ENCODE results near the gene ZNF500. TPM values are rescaled to one million over a fixed set of nuclear protein-coding genes. Genes with fewer than 3 reads are reported as not detected.

Gene ZNF500
- polyA plus RNA-seq, 1 donor = 10.4 TPM

DNA sequence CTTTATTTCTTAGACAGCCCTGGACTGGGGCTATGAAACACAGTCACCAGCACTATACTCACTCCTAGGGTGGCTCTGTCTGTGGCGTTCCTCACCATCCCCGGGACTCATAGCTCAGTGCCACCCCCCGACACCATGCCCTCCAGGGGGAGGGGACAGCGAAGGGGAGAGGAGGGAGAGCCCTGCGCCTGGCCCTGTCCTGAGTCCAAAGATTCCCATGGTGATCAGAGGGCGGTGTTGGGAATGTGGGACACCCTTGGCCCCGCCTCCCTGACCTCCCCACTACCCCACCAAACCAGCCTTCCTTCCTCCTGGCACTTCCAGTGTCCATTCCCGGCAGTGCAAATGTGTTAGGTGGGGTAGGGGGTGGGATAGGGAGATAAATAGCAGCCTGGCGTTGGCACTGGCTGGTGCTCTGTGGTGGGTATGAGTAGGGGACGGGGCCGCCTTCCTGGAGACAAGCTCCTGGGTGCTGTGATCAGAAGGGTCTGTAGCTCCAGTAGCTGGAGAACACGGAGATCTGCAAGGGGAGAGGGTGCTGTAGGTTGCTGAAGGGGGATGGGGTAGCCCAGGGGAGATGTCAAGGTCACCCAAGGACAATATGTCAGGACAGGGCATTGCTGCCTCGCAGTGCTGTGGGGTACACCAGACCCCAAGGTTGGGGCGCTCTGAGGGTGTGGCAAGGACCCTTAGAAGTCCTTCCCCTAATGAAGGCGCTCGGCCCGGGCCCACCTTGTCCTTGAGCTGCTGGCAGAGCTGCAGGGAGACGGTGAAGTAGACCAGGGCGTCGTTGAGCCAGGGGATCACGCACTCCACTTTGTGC, 30.2 kb upstream of the ZNF500 start:
- WGBS (ENCODE audit: insufficient coverage, low lambda C conversion rate) = no CpG with 5 or more reads among the region's 21 CpGs
- no peaks in the 10 kb centered on the region for H3K9me3 ChIP-seq (ENCODE audit: control insufficient read depth, low read depth, low read length)
- peaks cover 35% of the 10 kb centered on the region for H3K4me1 ChIP-seq (ENCODE audit: control insufficient read depth, insufficient read depth, low read length)
- peaks cover 26% of the 10 kb centered on the region for H3K36me3 ChIP-seq (ENCODE audit: control insufficient read depth, insufficient read depth, low read length)
- H3K4me3 ChIP-seq (ENCODE audit: low read length) = no peak overlapping the region
- H3K27me3 ChIP-seq (ENCODE audit: control insufficient read depth, insufficient read depth, low read length) = no peaks in the 10 kb centered on the region
- DNase-seq = peak; percentile 54 to 70
- H3K27ac ChIP-seq (ENCODE audit: low read length) = peak overlapping the region; percentile 27

DNA sequence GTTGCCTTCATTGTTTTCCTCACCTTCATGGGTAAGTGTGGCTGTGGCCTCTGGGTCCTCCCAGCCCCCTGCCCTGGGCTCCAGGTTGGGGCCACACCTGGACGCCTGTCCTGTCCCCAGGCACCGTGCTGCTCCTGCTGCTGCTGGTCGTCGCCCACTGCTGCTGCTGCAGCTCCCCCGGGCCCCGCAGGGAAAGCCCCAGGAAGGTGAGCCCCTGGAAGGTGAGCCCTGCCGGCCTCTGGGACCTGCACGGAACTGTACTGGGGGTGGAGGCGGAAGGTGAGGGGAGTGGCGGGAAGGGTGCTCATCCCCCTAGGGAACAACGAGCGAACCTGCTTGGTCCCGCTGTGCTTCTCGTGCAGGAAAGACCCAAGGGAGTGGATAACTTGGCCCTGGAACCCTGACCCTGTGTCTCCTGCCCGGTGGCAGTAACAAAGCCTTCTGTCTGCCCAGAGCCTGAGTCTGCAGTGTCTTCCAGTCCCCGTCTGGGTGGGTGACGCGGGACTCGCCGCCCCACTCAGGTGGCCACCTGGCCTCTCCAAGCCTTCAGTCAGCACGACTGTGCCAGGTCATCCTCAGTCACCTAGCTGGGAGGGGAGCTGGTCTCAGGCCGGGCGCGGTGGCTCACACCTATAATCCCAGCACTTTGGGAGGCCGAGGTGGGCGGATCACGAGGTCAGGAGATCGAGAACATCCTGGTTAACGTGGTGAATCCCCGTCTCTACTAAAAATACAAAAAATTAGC, 29.0 kb upstream of the ZNF500 start:
- Histone ChIP-seq H3K4me3 (ENCODE audit: low read length) (peak overlapping the region; percentile 66), H3K27ac (ENCODE audit: low read length) (peak overlapping the region; percentile 63)
- WGBS (ENCODE audit: insufficient coverage, low lambda C conversion rate) = no CpG with 5 or more reads among the region's 30 CpGs

DNA sequence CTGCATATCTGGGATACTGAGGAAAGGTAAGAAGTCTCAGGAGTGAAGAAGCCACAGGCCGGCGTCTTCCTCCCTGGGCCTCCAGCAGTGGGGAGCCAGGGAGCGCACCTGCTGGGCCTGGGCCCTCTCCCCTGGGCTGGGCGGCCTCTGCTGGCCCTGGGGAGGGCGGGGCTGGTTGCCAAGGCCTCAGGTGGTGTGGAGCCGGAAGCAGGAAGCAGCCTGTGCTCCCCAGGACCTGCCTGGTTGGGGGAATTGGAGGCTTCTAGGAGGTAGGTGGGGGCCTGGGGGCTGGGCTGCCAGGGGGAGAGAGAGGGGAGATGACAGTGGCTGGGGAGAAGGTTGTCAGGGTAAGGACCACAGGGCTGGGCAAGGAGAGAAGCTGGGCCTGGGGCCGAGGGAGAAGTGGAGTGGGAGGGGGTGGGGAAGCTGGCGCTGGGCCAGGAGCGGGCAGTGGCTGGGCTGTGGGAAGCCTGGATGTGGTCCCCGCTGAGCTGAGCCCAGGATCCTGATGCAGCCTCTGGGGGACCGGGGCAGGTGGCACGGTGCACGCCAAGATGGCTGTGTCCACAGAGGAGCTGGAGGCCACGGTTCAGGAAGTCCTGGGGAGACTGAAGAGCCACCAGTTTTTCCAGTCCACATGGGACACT, 28.3 kb upstream of the ZNF500 start, which contains the start of gene SMIM22:
Gene SMIM22, plus strand, starts transcription at position 189 of the 647 bp plus-strand sequence. Its CDS starts 366 bp downstream, at position 555.
- Histone ChIP-seq H3K4me3 (ENCODE audit: low read length) (peak within 1 kb of the TSS; percentile 66), H3K27ac (ENCODE audit: low read length) (peak within 1 kb of the TSS; percentile 63), H3K9me3 (ENCODE audit: control insufficient read depth, low read depth, low read length) (no peaks in the 10 kb centered on the region), H3K36me3 (ENCODE audit: control insufficient read depth, insufficient read depth, low read length) (peaks cover 26% of the 10 kb centered on the region), H3K27me3 (ENCODE audit: control insufficient read depth, insufficient read depth, low read length) (no peaks in the 10 kb centered on the region), H3K4me1 (ENCODE audit: control insufficient read depth, insufficient read depth, low read length) (peaks cover 21% of the 10 kb centered on the region)
- no CpG with 5 or more reads among the region's 14 CpGs for whole genome bisulfite sequencing (ENCODE audit: insufficient coverage, low lambda C conversion rate)
- peak; percentile 58 to 75 for DNase-seq

More for the DNA sequence above, 29.0 kb upstream of the ZNF500 start:
- Histone ChIP-seq H3K36me3 (ENCODE audit: control insufficient read depth, insufficient read depth, low read length) (peaks cover 26% of the 10 kb centered on the region), H3K4me1 (ENCODE audit: control insufficient read depth, insufficient read depth, low read length) (peaks cover 28% of the 10 kb centered on the region), H3K9me3 (ENCODE audit: control insufficient read depth, low read depth, low read length) (no peaks in the 10 kb centered on the region), H3K27me3 (ENCODE audit: control insufficient read depth, insufficient read depth, low read length) (no peaks in the 10 kb centered on the region)
- DNase-seq = no peak

DNA sequence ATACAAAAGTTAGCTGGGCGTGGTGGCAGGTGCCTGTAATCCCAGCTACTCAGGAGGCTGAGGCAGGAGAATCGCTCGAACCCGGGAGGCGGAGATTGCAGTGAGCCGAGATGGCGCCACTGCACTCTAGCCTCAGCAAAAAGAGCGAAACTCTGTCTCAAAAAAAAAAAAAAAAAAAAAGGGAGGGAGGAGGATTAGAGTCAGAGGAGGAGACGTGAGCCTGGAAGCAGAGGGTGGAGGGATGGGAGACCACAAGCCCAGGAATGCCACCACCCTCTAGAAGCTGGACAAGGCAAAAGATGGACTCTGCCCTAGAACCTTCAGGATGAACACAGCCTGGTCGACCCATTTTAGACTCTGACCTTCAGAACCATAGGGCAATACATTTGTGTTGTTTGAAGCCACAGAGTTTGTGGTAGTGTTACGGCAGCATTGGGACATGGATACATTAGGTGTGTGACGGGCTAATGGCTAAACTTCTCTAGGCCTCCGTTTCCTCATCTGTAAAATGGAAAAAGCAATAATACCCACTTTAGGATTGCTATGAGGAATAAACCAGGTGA, 26.1 kb upstream of the ZNF500 start:
- Histone ChIP-seq H3K9me3 (ENCODE audit: control insufficient read depth, low read depth, low read length) (no peaks in the 10 kb centered on the region), H3K27me3 (ENCODE audit: control insufficient read depth, insufficient read depth, low read length) (no peaks in the 10 kb centered on the region), H3K36me3 (ENCODE audit: control insufficient read depth, insufficient read depth, low read length) (peaks cover 8% of the 10 kb centered on the region), H3K27ac (ENCODE audit: low read length) (no peak overlapping the region), H3K4me3 (ENCODE audit: low read length) (no peak overlapping the region), H3K4me1 (ENCODE audit: control insufficient read depth, insufficient read depth, low read length) (peaks cover 23% of the 10 kb centered on the region)
- DNase-seq = no peak
- 80% methylated on average over 1 of the region's 13 CpGs for WGBS (ENCODE audit: insufficient coverage, low lambda C conversion rate)

DNA sequence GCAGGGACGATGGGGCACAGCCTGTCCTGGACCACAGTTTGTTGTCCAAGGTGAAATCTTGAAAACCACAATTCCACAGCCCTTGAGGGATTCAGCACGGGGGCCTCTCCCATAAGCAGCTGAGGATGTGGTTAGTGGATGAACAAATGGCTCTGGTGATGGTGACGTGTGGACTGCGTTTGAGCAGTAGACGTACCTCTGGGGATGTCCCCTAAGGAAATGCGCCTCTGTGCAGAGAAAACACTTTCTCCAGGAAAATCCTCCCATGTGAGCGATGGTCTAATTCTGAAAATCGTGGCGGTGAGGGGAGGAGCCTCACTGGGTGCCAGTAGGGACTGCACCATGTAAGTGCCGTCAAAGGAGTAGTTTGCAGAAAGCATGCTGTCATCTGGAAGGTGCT, 23.9 kb upstream of the ZNF500 start:
- Histone ChIP-seq H3K4me1 (ENCODE audit: control insufficient read depth, insufficient read depth, low read length) (peaks cover 19% of the 10 kb centered on the region), H3K27me3 (ENCODE audit: control insufficient read depth, insufficient read depth, low read length) (no peaks in the 10 kb centered on the region), H3K36me3 (ENCODE audit: control insufficient read depth, insufficient read depth, low read length) (no peaks in the 10 kb centered on the region), H3K9me3 (ENCODE audit: control insufficient read depth, low read depth, low read length) (no peaks in the 10 kb centered on the region), H3K4me3 (ENCODE audit: low read length) (no peak overlapping the region), H3K27ac (ENCODE audit: low read length) (no peak overlapping the region)
- WGBS (ENCODE audit: insufficient coverage, low lambda C conversion rate) = no CpG with 5 or more reads among the region's 10 CpGs
- DNase-seq = no peak

DNA sequence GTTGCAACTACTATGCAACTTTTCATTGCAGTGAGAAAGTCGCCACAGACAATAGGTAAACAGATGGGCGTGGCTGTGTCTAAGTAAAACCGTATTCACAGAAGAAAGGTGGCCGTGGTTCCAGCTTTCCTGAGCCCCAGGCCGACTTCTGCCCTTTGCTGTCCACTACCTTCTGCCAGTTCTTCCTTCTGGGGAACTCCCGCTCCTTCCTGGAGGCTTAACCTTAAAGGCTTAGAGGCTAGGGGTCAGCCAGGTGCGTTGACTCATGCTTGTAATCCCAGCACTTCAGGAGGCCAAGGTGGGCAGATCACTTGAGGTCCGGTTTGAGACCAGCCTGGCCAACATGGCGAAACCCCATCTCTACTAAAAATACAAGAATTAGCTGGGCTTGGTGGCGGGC, 23.3 kb upstream of the ZNF500 start:
- 83% methylated on average over 1 of the region's 10 CpGs for WGBS (ENCODE audit: insufficient coverage, low lambda C conversion rate)
- DNase-seq = no peak
- Histone ChIP-seq H3K36me3 (ENCODE audit: control insufficient read depth, insufficient read depth, low read length) (no peaks in the 10 kb centered on the region), H3K27me3 (ENCODE audit: control insufficient read depth, insufficient read depth, low read length) (no peaks in the 10 kb centered on the region), H3K4me3 (ENCODE audit: low read length) (no peak overlapping the region), H3K4me1 (ENCODE audit: control insufficient read depth, insufficient read depth, low read length) (peaks cover 17% of the 10 kb centered on the region), H3K27ac (ENCODE audit: low read length) (no peak overlapping the region), H3K9me3 (ENCODE audit: control insufficient read depth, low read depth, low read length) (no peaks in the 10 kb centered on the region)

DNA sequence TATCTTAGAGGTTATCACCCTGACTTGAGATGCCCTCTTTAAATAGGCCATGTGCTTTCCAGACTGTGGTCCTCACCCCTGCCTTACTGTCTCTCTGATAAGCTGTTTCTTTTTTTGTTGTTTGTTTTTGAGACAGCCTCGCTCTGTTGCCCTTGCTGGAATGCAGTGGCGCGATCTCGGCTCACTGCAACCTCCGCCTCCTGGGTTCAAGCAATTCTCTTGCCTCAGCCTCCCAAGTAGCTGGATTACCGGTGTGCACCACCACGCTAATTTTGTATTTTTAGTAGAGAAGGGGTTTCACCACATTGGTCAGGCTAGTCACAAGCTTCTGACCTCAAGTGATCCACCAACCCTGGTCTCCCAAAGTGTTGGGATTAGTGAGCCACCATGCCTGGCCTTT, 21.9 kb upstream of the ZNF500 start:
- no CpG with 5 or more reads among the region's 7 CpGs for WGBS (ENCODE audit: insufficient coverage, low lambda C conversion rate)
- H3K4me3 ChIP-seq (ENCODE audit: low read length) = no peak overlapping the region
- DNase-seq = no peak

DNA sequence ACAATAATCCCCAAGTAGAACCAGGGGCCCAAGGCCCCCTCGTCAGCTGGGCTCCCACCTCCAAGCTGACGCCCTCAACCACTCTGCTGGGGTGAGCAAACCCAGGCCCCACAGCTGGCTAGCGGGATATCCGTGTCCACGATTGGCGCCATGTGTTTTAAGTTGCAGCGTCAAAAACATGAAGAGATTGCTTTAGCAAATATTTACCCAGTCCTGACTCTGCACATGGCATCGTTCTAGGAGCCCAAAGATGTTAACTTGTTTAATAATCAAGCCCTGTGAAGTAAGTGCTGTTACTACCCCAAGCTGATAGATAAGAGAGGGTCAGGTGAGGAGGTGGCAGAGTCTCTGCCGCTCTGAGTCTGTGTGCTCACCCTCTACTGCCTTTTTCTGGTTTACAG, 21.5 kb upstream of the ZNF500 start:
- Histone ChIP-seq H3K9me3 (ENCODE audit: control insufficient read depth, low read depth, low read length) (no peaks in the 10 kb centered on the region), H3K4me1 (ENCODE audit: control insufficient read depth, insufficient read depth, low read length) (peaks cover 14% of the 10 kb centered on the region), H3K36me3 (ENCODE audit: control insufficient read depth, insufficient read depth, low read length) (no peaks in the 10 kb centered on the region), H3K4me3 (ENCODE audit: low read length) (no peak overlapping the region), H3K27ac (ENCODE audit: low read length) (peak overlapping the region; percentile 49), H3K27me3 (ENCODE audit: control insufficient read depth, insufficient read depth, low read length) (no peaks in the 10 kb centered on the region)
- no CpG with 5 or more reads among the region's 9 CpGs for WGBS (ENCODE audit: insufficient coverage, low lambda C conversion rate)
- peak; percentile 51 to 75 for DNase-seq

More for the DNA sequence above, 21.9 kb upstream of the ZNF500 start:
- Histone ChIP-seq H3K9me3 (ENCODE audit: control insufficient read depth, low read depth, low read length) (no peaks in the 10 kb centered on the region), H3K36me3 (ENCODE audit: control insufficient read depth, insufficient read depth, low read length) (no peaks in the 10 kb centered on the region), H3K27me3 (ENCODE audit: control insufficient read depth, insufficient read depth, low read length) (no peaks in the 10 kb centered on the region), H3K27ac (ENCODE audit: low read length) (peak overlapping the region; percentile 49), H3K4me1 (ENCODE audit: control insufficient read depth, insufficient read depth, low read length) (peaks cover 14% of the 10 kb centered on the region)

DNA sequence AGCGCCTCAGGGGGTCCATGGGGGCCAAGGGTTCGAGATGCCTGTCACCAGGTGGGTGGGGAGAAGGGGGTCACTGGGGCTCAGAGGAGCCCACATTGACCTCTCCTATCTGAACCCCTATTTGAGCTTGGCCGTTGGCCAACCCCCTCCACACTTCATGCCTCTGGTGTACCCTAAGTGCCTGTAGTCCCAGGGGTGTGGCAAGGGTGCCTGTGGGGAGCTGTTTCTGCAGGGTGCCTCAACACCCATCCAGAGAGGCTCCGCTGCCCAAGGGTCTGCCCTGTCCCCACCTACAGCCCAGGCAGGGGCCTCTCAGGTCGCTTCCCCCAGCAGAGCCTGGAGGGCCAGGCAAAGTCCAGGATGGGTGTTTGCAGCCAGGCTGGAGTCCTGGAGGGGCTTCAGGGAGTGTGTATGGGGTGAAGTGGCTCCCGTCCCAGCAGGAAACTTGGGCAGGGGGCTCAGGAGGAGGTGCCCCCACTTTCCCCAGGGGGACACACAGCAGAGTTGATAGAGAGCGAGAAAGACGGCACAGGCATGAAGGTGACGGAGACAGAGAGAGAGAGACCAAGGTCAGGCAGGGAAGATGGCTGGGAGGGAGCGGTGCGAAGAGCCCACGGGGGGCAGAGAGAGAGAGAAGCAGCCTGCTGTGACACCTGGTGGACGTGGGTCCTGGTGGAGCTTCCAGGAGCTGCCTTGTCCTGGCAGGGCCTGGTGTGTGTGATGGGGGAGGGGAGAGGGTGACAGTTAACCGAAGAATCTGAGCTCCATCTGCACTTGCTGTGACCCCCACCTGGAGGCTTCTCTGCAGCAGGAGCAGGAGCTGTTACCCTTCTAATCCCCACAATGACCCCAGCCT, 20.9 kb upstream of the ZNF500 start, which contains the start of gene SEPTIN12:
Gene SEPTIN12, minus strand, starts transcription at position 719 of the 856 bp plus-strand sequence. Its CDS starts 700 bp downstream, at position 19.
- 60% methylated on average over 1 of the region's 14 CpGs for WGBS (ENCODE audit: insufficient coverage, low lambda C conversion rate)
- no peak within 1 kb of the TSS for H3K4me3 ChIP-seq (ENCODE audit: low read length)
- H3K4me1 ChIP-seq (ENCODE audit: control insufficient read depth, insufficient read depth, low read length) = peaks cover 14% of the 10 kb centered on the region
- peak within 1 kb of the TSS; percentile 49 for H3K27ac ChIP-seq (ENCODE audit: low read length)
- no peaks in the 10 kb centered on the region for H3K9me3 ChIP-seq (ENCODE audit: control insufficient read depth, low read depth, low read length)
- H3K27me3 ChIP-seq (ENCODE audit: control insufficient read depth, insufficient read depth, low read length) = no peaks in the 10 kb centered on the region
- no peak for DNase-seq
- no peaks in the 10 kb centered on the region for H3K36me3 ChIP-seq (ENCODE audit: control insufficient read depth, insufficient read depth, low read length)

Data from large intestine (tissue), 3 donors.